ENCODE results near the gene RIMOC1.
"Not testable (repeated sequence)": the region's sequence is repeated elsewhere in the genome, so short reads cannot be mapped to it uniquely, and the experiment has no call there.

The RIMOC1 gene

DNA sequence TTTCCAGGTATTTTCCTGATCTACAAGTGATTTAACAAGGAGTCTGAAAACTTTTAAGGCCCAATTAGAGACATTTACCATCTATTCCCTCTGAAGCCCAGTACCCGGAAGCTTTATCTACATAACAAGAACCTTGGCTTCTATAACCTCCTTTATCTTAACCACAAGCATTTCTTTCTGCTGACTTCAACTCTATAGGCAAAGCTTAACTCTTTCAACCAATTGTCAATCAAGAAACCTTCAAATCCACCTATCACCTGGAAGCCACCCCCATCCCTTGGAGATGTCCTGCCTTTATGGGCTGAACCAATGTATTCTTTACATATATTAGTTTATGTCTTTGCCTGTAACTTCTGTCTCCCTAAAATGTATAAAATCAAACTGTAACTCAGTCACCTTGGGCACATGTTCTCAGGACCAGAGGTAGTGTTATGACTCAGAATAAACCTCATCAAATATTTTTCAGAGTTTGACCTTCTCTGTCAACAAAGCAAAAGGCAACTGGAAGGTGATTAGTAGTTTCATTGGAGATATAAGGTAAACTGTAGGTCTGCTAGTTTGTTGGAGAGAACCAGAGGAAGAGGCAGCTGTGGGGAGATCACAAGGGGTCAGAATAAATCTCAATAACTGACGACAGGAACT, 13.0 kb upstream of the RIMOC1 start:
- no peak for DNase-seq

GRCh38 chr5:41892031-41892430, 12.1 kb upstream of the RIMOC1 start:
- no peak for DNase-seq

GRCh38 chr5:41893074-41893851, 10.9 kb upstream of the RIMOC1 start:
- DNase-seq = no peak

GRCh38 chr5:41896230-41896629, 7.9 kb upstream of the RIMOC1 start:
- DNase-seq = no peak

DNA sequence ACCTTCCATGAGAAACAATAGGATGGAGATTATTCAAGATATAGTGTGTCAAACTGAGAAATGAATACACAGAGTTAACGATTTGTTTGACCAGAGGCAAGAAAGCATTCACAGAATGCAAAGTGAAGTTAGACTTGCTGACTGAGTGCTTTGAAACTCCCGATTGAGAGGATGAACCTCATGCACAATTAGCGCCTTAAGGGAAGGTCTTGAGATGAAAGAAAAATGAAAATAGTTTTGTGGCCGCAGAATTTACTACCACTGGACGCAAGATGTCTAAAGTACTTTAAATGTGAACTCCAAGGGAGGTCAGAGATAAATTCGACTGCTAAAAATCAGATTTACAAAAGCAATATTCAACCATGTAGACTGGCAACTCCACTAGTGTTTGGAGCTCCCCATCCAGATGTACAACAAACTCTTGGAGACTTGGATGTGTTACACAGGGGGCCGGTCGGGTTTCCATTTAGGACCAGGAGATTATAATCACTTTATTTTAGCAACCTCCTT, 707 bp upstream of the RIMOC1 start:
- DNase-seq = no peak

- DNase-seq = no peak
These were observed 2.0 kb downstream of the RIMOC1 start for GRCh38 chr5:41906151-41906550.

DNA sequence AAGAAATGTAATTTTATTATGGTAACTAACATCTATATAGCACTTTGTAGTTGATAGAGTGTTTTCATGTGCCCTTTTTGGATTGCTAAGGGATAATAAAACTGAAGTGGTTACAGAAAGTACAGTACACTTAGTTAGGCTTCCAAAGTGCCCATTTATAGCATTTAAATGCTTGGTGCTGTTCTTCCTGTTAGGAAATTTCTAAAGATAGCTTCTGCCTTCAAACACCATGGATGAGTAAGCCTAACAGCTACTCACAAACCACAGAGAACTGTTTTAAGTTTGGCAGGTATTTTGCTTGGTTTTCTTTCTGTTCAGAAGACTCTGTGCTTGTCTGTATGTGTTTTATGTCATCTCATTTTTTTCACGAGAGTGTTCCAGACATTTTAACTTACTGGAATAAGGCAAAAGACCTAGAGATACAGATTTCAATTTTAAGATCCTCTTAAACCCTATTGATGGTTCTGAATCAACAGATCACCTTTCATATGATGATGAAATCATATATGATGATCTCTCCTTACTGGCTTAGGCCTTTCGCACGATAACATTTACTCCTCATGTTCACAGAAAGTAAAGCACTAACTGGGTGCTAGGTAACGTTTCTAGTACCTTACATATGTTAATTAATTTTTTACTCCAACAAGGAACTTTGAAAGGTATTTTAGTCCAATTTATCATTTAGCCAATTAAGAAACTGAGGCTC, 4.4 kb downstream of the RIMOC1 start:
- DNase-seq = no peak

GRCh38 chr5:41918105-41918504, 14.0 kb downstream of the RIMOC1 start:
- no peak for DNase-seq

DNA sequence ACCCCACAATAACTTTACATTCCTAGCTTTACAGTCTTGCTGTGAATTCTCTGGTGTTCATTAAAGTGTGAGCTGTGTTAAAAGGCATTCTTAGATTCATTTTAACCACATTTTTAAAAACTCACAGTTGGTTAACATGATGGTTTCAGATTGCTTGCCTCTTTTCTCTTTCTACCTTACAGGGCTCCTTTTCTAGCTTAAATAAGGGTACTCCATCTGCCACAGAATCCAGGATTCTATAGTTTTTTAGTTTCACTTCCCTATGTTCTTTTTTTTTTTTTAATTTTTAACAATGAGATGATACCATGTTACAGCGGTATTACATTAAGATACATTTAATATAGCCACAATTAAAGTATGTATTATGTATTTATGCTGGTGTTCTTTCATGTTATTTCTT, 17.0 kb downstream of the RIMOC1 start:
- DNase-seq = no peak

- no peak for DNase-seq
These were observed 17.7 kb downstream of the RIMOC1 start for GRCh38 chr5:41921874-41922273.

DNA sequence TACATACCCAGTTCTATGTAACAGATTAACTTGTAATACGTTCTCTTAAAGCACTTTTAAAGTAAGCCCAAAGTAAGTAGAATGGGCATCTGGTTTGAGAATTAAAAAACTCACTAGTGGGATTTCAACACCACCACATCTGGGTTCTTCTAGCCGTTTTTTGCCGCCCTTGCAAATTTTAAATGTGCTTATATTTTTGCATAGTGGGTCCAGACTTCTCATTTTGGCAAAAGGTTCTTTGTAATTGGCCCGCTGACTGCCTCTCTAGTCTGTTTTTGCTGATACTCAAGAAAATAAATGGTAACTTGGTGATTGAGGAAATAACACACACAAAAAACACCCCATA, 20.4 kb downstream of the RIMOC1 start:
- no peak for DNase-seq

- peak; percentile 92 to 94 for DNase-seq
These were observed 20.9 kb downstream of the RIMOC1 start, which contains the start of gene FBXO4 for GRCh38 chr5:41924872-41925554. Gene FBXO4 (plus strand): TSS chr5:41925281. CDS start chr5:41925310, 29 bp downstream.

DNA sequence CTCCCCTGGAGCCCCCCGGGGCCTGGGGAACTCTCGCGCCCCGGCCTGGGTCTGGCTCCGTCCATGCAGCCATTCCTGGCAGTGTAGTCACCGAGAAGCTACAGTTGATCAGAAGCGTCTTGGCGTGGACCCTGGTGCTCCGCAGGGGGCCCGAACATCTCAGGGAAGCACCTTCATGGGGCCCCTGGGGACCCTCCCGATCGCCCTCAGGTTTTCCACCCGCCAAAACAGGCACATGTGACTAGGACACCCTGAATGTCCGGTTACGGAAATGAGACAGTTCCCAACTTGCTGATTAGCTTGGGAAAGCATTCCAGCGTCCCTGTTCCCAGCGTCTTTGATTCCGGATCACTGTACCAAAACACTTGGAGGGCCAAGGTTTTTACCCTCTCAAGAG, 21.4 kb downstream of the RIMOC1 start:
- DNase-seq = peak; percentile 11 to 12

DNA sequence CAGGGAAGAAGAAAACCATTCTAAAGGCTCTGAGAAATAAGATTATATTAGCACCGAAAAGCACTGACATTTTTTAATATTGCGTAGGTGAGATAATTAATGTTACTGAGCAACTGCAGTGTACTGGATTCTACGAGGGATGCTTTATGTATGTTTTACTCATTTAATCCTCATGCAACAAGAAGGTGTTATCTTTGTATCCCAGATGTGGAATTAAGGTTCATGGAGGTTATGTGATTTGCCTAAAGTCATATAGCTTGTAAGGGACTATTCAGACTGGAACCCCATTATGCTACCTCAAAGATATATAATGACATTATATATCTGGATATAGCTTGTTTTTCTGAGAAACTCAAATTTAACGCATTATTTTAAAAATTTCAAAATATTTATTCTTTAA, 23.5 kb downstream of the RIMOC1 start:
- no peak for DNase-seq

- DNase-seq = no peak
These were observed 24.9 kb downstream of the RIMOC1 start for GRCh38 chr5:41929035-41929434.

DNA sequence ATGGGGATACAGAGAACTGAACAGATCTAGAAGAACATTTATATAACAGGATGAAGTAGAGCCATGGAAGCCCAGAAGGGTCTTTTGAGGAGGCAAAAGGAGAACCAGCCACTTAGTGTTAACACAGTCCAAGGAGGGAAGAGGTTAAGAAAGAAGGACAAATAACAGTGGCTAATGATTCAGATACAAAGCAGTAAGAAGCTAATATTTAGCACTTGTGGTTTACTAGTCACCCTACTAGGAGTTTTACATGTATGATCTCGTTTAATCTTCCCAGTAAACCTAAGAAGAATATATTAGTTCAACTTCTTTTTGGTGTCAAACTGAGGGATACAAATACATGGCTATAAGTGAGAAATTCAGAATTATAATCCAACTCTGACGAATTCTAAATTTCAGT, 28.6 kb downstream of the RIMOC1 start:
- DNase-seq = no peak

GRCh38 chr5:41935544-41935943, 31.4 kb downstream of the RIMOC1 start:
- no peak for DNase-seq

- no peak for DNase-seq
These were observed 36.5 kb downstream of the RIMOC1 start for GRCh38 chr5:41940641-41941040.

- DNase-seq = not testable (repeated sequence)
These were observed 41.3 kb downstream of the RIMOC1 start for GRCh38 chr5:41945332-41945955.

GRCh38 chr5:41951224-41951623, 47.1 kb downstream of the RIMOC1 start:
- no peak for DNase-seq

Data from inflammatory macrophage (primary cell).